HG03159 (cell line): ENCODE results near the gene MEGF9.

Experiments used
- ATAC-seq: cut with Tn5 transposase; IDR thresholded peaks from one replicate; pipeline ENCODE4 v1.9.1; 2021; ENCODE audit warnings: mild to moderate bottlenecking, moderate library complexity; ENCODE audit not compliant: unreplicated experiment

Gene MEGF9

DNA sequence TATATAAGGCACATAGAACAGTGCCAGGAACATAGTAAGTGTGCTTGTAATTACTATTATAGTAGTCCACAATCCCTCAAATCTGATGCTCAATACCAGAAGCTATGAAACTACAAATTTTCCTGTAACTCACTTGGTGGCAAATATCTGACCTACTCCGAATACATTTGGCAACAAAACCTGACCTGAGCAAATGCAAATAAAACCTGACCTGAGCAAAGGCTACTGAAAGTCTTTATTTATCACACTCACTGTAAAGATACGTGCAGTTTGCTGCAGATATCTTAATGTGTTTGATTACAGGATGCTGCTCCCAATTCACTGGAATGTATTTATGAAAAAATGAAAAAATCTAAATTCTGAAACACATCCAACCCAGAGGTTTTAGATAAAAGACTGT lies 7.1 kb downstream of the MEGF9 start:
- ATAC-seq = no peak

DNA sequence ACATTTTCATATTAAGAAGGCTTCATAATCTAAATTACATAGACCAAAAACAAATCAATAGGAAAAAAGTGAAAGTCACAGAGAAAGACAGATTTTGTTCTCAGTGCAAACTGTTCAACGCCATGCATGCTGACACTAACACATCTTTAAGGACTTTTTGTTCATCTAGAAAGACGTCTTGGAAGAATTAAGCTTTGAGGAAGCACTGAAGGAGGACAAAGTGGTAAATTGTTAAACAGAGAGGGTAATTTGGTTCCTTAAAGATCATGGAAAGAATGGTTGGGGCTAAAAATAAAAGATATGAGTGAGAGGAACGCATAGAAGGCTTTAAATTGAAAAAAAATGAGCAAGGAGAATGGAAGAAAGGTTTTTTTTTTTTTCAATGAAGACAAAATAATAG lies 9.1 kb downstream of the MEGF9 start:
- no peak for ATAC-seq

DNA sequence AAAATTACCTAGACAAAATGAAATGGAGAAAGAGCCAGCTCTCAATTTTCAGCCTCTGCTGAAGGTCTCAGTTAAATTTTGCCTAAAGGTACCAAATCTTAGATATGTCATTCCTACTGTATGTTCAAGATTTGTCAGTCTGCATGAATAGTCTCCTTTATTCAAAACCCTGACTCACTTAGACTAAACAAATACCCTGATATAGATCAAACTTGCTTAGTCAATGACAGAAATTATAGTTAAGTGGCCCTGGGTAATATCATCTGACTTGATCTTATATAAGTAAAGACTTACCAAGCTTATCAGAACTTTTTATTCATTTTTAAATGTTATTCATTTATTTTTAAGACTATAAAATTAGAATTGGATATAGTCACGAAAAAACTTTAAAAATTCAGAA lies 12.2 kb downstream of the MEGF9 start:
- no peak for ATAC-seq

DNA sequence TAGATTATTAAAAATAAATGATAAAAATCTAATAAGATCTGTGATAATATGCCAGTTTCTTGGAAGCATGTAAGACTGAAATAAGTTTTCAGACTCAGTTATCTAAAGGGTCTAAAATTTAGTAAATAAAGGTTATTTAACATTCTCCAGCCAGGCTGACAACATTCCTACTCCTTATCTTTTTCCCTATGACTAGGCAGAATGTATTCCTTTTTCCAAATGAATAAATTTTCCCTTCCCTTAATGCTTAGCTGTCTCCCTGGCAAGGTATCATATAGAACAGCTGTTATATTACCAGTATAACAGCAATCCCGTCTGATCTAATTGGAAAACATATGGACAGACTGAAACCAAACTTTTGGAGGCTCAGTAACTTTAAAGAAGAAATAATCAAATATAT lies 13.0 kb downstream of the MEGF9 start:
- ATAC-seq = no peak

DNA sequence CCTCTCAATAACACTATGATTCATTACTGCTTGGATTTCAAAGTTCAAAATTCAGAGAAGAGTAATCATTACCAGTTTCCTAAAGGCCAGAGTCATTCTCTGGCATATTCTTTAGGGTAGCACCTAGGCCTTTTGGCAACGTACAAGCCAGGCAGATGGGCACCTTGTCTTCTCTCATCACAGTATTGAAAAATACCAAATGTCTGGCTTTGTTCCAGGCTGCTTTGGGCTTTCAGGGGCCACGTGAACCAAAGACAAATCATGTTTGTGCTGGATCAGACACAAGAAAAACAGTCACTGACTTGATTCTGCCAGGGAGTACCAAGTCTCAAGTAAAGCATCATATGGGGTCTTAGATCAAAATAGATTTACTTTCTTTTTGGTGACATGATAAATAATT lies 15.5 kb downstream of the MEGF9 start:
- ATAC-seq = no peak

DNA sequence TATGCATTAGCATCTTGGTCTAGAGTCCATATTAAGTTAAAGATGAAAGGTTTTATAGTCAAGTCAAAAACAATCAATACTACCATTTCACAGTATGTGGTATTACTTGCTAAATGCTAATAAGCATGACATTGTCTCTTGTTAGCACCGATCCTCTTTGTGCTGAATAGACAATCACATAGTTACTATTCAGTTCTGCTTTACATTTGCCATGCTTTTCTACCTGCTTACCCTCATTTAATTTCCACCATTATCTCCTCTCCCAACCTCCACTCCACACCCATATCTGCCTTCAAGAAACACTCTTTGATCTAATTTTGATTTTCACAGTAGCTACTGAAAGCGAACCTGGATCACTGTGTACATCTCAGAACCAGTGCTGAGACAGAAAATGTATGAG lies 16.8 kb downstream of the MEGF9 start:
- no peak for ATAC-seq

DNA sequence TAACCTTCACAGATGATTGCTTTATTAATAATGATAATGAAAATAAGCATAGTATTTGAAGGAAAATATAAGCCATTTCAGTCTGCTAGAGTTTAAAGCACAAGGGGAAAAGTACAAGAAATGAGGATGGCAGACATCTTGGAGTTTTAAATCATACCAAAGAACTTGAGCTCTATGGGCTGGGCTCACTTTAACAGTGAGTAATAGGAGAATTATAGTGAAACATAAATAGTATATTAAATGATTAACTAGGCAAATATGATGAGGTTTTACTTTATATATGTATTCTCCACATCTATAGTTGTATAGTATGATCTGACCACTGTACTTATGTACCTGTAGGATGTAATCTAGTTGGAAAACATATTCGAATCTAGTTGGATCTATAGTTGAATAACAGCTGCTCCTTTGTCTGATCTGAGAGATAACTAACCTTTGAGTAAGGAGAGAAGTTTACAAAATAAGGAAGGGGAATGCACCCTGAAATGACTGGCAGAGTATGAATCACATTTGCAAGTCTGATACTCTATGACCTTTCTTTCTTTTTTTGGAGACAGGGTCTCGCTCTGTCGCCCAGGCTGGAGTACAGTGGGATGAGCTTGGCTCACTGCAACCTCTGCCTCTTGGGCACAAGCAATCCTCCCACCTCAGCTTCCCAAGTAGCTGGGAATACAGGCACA lies 17.6 kb downstream of the MEGF9 start:
- no peak for ATAC-seq

DNA sequence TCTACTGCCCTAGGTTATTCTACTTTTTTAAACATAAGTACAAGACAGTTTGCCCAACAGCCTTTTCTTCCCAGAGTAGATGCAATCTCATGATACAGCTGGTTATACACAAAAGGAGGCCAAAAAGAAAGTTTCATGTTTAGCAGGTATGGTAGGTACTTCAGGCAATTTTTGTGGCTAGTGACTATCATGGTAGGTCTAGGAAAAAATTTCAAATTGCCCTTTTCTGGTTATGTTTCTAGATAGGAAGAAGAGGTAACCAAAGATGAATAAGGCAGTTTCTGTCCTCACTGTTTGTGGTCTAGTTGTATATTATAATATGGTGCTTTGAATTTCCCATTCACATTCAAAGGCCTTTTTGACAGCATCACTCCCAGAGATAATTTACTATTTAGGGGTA lies 19.7 kb downstream of the MEGF9 start:
- peak; percentile 36 for ATAC-seq

DNA sequence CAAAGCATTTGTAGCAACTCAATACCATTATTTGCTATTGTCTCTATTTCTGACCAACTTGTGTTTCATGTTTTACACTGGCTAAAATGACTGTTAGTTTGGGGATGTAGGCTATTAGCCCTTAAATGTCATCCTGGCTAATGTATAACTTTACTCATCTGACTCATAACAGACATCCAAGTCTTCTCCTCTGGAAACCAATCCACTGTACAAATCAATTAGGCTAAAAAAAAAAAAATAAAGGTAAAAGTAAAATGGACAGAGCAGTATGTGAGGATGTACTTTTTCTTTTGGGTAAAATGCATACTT lies 20.6 kb downstream of the MEGF9 start:
- ATAC-seq = peak; percentile 50

DNA sequence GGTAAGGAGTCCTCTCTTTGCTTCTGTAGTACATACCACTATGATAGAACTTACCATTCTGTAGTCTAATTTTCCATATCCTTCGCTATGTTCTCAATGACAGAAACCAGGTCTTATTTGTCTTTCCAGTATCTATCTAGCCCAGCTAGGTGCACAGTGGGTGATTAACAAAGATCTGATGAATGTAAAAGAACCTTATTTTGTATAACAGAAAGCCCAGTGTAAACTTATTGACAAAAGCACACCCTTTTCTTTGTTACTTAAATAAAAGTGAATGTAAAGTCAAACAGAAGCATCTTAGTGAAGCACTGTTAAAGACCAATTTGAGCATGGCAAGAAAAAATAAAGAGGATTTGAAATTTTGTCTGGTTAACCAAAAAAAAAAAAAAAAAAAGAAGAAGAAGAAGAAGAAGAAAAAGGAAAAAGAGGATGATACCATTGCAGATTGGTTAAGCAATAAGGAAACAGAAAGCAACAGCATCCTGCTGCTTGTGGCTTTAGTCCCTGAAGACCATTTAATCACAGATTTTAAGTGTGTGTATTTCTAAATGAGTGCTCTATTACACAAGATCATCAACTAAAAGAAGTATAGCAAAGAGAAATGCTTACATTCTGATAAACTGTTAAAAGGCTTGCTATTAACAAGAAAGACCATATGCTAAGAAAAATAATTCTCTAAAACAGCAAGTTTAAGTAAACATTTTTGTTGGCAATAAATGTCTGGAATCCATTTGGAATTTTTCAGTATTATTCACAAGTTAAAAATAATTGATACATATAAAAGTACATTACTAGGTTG lies 21.2 kb downstream of the MEGF9 start:
- no peak for ATAC-seq

DNA sequence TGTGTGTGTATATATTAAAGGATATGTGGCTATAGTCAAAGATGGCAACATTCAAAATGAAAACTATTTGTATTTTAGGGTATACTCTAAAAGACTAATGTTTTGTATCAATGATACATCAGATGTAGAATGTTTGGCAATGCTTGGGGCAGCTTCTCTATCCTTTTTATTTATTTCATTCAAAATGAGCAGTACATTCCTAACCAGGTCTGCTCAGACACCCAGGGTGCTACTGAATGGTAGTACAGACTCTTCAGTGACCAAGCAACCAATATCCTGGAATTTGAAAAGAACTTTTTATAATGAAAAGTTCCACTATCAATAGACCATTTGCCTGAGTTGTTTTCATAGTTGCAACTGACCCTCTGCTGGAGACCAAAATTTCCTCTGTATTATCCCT lies 23.9 kb downstream of the MEGF9 start:
- ATAC-seq = no peak

DNA sequence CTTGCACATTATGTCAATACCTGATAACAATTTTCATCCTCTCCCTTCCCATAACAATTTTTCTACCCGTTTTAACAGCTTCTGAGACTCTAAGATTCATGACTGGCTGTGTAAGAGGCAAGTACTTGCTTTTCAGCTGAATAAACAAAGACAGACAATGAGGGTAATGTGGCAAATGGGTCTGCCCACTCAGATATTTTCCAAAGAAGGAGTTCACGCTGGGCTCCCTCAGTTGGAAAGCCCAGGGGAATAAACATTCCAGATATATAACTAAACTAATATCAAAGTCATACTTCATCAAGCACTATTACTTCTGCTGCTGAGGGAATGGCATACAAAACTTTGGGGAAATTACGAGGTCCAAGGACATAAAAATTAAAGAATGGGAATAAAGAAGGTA lies 24.4 kb downstream of the MEGF9 start:
- ATAC-seq = no peak

DNA sequence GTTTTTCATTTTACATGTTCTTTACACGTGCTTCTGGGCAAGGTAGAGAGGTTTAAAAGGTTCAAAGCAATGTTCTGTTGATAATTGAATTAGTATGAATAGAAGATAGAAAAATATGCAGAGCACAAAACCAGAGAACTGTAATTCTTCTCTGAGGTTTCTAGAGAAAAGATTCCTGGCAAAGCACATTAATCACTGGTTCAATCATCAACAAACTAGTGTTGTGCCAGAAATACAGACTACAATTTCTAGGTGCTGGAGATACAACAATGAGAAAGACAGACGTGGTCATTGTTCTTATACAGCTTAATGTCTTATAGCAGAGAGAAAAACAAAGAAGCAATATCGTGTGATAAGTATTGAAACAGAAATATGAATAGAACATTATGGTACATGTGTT lies 25.5 kb downstream of the MEGF9 start:
- no peak for ATAC-seq

DNA sequence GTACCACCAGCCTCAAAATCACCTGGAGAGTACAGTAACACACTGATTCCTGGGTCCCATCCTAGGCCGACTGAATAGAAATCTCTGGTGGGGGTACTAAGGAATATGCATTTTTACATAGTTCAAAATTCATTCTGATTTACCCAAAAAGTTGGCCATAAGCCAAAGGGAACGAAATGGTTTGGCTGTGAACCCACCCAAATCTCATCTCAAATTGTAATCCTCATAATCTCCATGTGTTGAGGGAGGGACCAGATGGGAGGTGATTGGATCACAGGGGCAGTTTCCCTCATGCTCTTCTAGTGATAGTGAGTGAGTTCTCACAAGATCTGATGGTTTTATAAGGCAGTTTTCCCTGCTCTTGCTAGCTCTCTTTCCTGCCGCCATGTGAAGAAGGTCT lies 31.1 kb downstream of the MEGF9 start:
- no peak for ATAC-seq

DNA sequence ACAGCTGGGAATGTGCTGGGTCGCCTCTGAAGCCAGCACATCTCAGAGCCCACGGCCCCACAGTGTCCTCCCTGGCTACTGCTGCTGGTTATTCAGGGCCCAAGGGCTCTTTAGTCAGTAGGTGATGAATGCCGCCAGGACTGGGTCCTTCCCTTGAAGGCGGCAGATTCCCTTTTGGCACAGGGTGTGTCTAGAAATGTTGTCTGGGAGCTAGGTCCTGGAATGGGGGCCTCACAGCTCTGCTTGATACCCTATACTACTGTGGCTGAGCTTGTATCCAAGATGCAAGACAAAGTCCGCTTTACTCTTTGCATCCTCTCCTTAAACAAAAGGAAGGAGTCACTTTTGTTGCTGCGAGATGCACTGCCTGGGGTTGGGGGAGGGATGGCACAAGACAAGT lies 33.1 kb downstream of the MEGF9 start:
- no peak for ATAC-seq

DNA sequence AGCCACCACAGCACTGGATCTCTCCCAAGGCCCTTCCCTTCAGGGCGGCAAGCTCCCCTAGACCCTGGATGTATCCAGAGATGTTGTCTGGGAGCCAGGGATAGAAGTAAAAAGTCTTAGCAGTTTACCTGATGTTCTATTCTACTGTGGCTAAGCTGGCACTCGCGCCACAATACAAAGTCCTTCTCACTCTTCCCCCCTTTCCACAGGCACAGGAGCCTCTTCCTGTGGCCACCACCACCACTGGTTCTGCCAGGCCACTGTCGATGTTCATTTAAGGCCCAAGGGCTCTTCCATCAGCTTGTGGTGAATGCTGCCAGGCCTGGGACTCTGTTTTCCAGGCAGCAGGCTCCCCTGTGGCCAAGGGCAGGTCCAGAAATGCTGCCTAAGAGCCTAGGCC lies 33.7 kb downstream of the MEGF9 start:
- no peak for ATAC-seq

DNA sequence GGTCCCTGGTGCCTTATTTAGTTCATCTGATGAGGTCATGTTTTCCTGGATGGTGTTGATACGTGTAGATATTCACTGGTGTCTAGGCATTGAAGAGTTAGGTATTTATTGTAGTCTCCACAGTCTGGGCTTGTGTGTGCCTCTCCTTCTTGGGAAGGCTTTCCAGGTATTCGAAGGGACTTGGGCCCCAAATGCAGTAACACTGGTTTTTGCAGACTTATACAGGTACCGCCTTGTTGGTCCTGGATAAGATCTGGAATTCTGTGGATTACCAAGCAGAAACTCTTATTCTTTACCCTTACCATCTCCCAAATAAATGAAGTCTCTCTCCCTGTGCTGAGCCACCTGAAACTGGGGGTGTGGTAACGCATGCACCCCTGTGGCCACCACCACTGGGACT lies 34.1 kb downstream of the MEGF9 start:
- no peak for ATAC-seq

DNA sequence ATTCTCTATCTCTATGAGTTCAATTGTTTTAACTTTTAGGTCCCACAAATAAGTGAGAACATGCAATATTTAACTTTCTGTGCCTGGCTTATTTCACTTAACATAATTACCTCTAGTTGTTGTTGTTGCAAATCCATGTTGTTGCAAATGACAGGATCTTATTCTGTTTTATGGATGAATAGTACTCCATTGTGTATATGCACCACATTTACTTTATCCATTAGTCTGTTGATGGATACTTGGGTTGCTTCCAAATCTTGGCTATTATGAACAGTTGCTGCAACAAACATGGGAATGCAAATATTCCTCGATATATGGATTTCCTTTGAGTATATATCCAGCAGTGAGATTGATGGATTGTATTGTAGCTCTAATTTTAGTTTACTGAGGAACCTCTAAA lies 36.3 kb downstream of the MEGF9 start:
- ATAC-seq = no peak

DNA sequence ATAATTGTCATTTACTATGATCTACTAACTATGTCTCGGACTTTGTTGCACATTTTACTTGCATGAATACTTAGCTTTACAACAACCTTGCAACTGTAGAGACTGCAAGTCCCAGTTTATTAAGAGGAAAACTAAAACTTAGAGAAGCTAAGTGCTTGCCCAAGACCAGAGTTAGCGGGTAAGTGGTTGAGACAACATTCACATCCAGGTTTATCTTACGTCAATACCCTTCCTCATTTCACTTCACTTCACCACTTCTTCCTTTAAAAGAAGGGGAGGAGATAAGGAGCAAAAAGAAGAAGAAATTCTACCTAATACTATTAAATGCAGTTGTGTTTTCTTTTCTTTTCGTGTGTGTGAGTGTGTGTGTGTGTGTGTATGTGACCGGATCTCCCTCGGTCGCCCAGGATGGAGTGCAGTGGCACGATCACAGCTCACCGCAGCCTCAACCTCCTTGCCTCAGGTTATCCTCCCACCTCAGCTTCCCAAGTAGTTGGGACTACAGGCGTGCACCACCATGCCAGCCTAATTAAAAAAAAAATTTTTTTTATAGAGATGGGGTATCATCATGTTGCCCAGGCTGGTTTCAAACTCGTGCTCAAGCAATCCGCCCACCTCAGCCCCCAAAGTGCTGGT lies 37.4 kb downstream of the MEGF9 start:
- ATAC-seq = no peak

DNA sequence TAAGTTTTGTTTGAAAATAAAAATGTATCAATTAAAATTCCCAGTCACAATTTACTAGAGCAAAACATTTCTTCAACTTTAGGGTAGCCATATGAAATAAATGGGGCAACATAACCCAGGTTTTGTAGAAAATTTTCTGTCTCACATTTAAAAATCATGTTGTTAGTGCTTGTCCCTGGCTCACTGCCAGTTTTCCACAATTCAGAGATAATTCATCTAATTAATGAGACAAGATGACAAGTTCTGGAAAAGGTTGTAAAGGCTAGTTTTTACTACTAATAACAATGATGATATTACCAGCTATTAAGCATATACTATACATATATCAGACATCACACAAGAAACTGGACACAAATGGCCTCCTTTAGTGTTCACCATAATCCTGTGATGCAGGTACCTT lies 45.9 kb downstream of the MEGF9 start:
- ATAC-seq = no peak

DNA sequence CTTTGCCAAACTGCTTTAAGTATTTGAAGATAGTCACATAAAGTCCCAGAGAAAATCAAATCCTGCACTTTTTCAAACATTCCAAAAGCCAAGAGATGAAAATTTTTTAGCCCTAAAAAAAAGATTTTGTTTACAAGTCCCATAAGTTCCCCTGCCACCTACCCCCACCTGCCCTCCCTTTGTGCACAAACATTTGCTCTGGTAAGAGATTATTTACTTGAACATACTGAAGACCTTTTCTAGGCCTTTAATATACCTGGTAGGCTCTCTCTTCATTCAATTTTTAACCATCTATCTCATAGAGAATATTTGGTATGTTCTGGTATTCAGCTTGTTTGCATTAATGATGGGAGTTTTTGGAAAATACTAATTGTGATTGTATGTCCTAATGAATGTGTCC lies 50.3 kb downstream of the MEGF9 start:
- no peak for ATAC-seq

DNA sequence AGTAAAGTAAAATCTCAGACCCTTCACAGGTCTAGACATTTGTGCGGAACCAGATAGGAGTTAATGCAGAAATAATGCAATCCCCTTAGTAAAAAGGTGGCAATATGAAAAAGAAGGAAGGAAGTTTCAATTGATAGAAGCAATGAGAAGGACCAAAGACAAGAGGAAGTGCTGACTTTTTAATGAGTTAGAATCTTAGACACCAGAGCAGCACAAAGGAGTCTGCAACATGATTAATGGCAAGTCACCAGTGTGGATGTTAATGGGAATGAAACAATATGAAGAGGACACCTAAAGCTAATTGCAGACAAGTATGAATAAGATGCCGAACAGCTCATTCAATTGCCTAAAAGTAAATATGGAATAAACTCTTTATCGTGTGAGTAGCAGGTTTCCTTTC lies 50.9 kb downstream of the MEGF9 start:
- no peak for ATAC-seq
